Smooth muscle cell of the pulmonary artery (primary cell): Measurements from ENCODE around the gene FBXL12. TPM values are rescaled to one million over a fixed set of nuclear protein-coding genes. Genes with fewer than 3 reads are reported as not detected.

Experiments
- total RNA-seq: library from RNA; depleted of rRNA; stranded (reverse); fragments of >200 nt; gene quantifications from 2 replicates; pipeline ENCODE4 v1.2.3, GENCODE V29; 2014

Gene FBXL12
- total RNA-seq = 15.1 and 19.5 TPM in 2 replicates

GRCh38 chr19:9818734-9819595, at the start of gene FBXL12:
FBXL12 (minus strand) TSS chr19:9819079; CDS start chr19:9818813, 266 bp downstream.

GRCh38 chr19:9834726-9835506, 16.0 kb upstream of the FBXL12 start, which contains the start of gene PIN1:
PIN1 (plus strand) TSS chr19:9835318; CDS start chr19:9835345, 27 bp downstream.

GRCh38 chr19:9827289-9828238, 8.7 kb upstream of the FBXL12 start, which contains the start of gene UBL5:
UBL5 (plus strand) TSS chr19:9827918; CDS start chr19:9828338, 420 bp downstream.

GRCh38 chr19:9768175-9769112, 50.4 kb downstream of the FBXL12 start, which contains the start of gene ZNF846:
ZNF846 (minus strand) TSS chr19:9768738; CDS start chr19:9764950, 3,788 bp downstream.

Other genes starting within 250 kb of the FBXL12 start
- gene ZNF121, start 234.6 kb downstream of the FBXL12 start, total RNA-seq = 28.0 and 38.9 TPM in 2 replicates
- gene ZNF561, start 197.8 kb downstream of the FBXL12 start, total RNA-seq = 39.2 and 42.5 TPM in 2 replicates
- gene ZNF562, start 144.0 kb downstream of the FBXL12 start, total RNA-seq = 18.0 and 25.0 TPM in 2 replicates
- gene ZNF846, start 50.3 kb downstream of the FBXL12 start, total RNA-seq = 9.7 and 18.0 TPM in 2 replicates
- gene UBL5, start 8.8 kb upstream of the FBXL12 start, total RNA-seq = 88.2 and 107 TPM in 2 replicates
- gene PIN1, start 16.2 kb upstream of the FBXL12 start, total RNA-seq = 95.7 and 96.8 TPM in 2 replicates
- 5.0 and 112 TPM in 2 replicates for gene OLFM2, start 117.4 kb upstream of the FBXL12 start, total RNA-seq
- 8.6 and 138 TPM in 2 replicates for gene COL5A3, start 191.4 kb upstream of the FBXL12 start, total RNA-seq
- not detected in 2 replicates for gene RDH8, start 194.4 kb upstream of the FBXL12 start, total RNA-seq